Measurements from ENCODE around the gene FARSB.

DNA sequence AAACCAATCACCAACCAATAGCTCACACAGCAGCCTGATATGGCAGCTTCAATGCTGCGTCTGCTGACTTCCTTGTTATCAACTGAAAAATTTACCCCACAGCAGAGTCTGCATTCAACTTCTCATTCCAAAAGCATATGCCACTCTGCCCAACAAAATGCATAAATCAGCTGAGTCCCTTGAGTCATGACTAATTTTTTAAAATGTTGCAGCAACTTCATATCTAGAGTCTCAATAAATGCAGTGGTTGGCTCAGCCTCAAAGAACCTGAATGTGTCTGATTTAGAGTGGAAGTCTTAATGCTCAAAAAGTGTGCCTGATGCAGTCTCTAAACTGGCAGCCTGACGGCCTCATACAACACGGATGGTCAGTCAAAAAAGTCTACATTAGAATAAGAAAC, 46.5 kb downstream of the FARSB start:
- TF ChIP-seq, protein P1, sequence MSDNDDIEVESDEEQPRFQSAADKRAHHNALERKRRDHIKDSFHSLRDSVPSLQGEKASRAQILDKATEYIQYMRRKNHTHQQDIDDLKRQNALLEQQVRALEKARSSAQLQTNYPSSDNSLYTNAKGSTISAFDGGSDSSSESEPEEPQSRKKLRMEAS (CRISPR knock-in tag; IDR thresholded peaks at IDR 0.05) = no peak
- TF ChIP-seq, protein P2, sequence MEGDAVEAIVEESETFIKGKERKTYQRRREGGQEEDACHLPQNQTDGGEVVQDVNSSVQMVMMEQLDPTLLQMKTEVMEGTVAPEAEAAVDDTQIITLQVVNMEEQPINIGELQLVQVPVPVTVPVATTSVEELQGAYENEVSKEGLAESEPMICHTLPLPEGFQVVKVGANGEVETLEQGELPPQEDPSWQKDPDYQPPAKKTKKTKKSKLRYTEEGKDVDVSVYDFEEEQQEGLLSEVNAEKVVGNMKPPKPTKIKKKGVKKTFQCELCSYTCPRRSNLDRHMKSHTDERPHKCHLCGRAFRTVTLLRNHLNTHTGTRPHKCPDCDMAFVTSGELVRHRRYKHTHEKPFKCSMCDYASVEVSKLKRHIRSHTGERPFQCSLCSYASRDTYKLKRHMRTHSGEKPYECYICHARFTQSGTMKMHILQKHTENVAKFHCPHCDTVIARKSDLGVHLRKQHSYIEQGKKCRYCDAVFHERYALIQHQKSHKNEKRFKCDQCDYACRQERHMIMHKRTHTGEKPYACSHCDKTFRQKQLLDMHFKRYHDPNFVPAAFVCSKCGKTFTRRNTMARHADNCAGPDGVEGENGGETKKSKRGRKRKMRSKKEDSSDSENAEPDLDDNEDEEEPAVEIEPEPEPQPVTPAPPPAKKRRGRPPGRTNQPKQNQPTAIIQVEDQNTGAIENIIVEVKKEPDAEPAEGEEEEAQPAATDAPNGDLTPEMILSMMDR (IDR thresholded peaks at IDR 0.05) = no peak
- TF ChIP-seq JUN (CRISPR knock-in tag; IDR thresholded peaks at IDR 0.05) (no peak), TP53 (CRISPR knock-in tag; IDR thresholded peaks at IDR 0.05) (no peak), NR1H2 (CRISPR knock-in tag; IDR thresholded peaks at IDR 0.05) (no peak), FOXP1 (CRISPR knock-in tag; IDR thresholded peaks at IDR 0.05; ENCODE audit: borderline replicate concordance) (no peak), PRDM15 (CRISPR knock-in tag; IDR thresholded peaks at IDR 0.05) (no peak), ESRRA (CRISPR knock-in tag; IDR thresholded peaks at IDR 0.05; ENCODE audit: borderline replicate concordance) (no peak), SP1 (CRISPR knock-in tag; conservative IDR thresholded peaks at IDR 0.05) (no peak), AFF4 (CRISPR knock-in tag; IDR thresholded peaks at IDR 0.05; ENCODE audit: borderline replicate concordance) (no peak)
